ENCODE measurements around the gene SPSB3. TPM values are rescaled to one million over a fixed set of nuclear protein-coding genes. Genes with fewer than 3 reads are reported as not detected.
A peak's percentile ranks its signal among the peaks of the same experiment; 100 is the strongest.

The SPSB3 gene
- total and polyA plus RNA-seq, 2 of the 13 experiments (the other 11 are each of a cell fraction or from before 2014, with no cell fraction given) = 13.2 to 21.9 TPM

- TF ChIP-seq MYNN (CRISPR knock-in tag; IDR thresholded peaks at IDR 0.05; ENCODE audit: low read depth) (peak; percentile 24; the same call in 1 of the 2 replicates), ZNF503 (CRISPR knock-in tag; IDR thresholded peaks at IDR 0.05) (peak; percentile 40; the same call in 1 of the 2 replicates), KAT2B (IDR thresholded peaks at IDR 0.05; ENCODE audit: borderline replicate concordance, low read depth, low read length) (no peak), MED1 (CRISPR knock-in tag; IDR thresholded peaks at IDR 0.05) (peak; percentile 89), ZBTB8A (CRISPR knock-in tag; IDR thresholded peaks at IDR 0.05; ENCODE audit: borderline replicate concordance, low read depth) (no peak), ZBTB26 (CRISPR knock-in tag; IDR thresholded peaks at IDR 0.05; ENCODE audit: borderline replicate concordance) (no peak; the same call in 1 of the 2 replicates), CEBPG (CRISPR knock-in tag; IDR thresholded peaks at IDR 0.05) (no peak), FOSL1 (CRISPR knock-in tag; IDR thresholded peaks at IDR 0.05; ENCODE audit: borderline replicate concordance) (peak; percentile 44; the same call in 1 of the 2 replicates), ZNF431 (CRISPR knock-in tag; IDR thresholded peaks at IDR 0.05; ENCODE audit: borderline replicate concordance, low read depth) (peak; percentile 82), EHMT2 (IDR thresholded peaks at IDR 0.05; ENCODE audit: borderline replicate concordance, low read depth, low read length) (no peak), HINFP (CRISPR knock-in tag; IDR thresholded peaks at IDR 0.05; ENCODE audit: low read depth) (peak; percentile 96), IKZF5 (CRISPR knock-in tag; IDR thresholded peaks at IDR 0.05) (peak; percentile 94; the same call in 1 of the 2 replicates), XBP1 (CRISPR knock-in tag; IDR thresholded peaks at IDR 0.05) (no peak), ZNF235 (CRISPR knock-in tag; IDR thresholded peaks at IDR 0.05; ENCODE audit: borderline replicate concordance) (no peak), ARID5B (CRISPR knock-in tag; IDR thresholded peaks at IDR 0.05) (no peak)
Observed at GRCh38 chr16:1772908-1773702, 9.3 kb downstream of the SPSB3 start, which contains the start of gene MRPS34 (continued).

All from HepG2 (cell line).